Mesenchymal stem cell (in vitro differentiated cells and primary cell): ENCODE results near the gene RBM22.

Source experiments
- DNase-seq: peaks from one replicate; pipeline ENCODE4 v3.0.0-alpha.2; 2013
- H2AFZ ChIP-seq: one replicate; pipeline ENCODE4 v1.6.1; 2013; ENCODE audit warnings: low read depth, mild to moderate bottlenecking, control low read depth, inconsistent platforms, low read length, moderate library complexity
- H2AK5ac ChIP-seq: 2 replicates; pipeline ENCODE4 v1.6.1; 2013; ENCODE audit warnings: low read length, moderate library complexity, mild to moderate bottlenecking, inconsistent platforms; ENCODE audit not compliant: severe bottlenecking
- H2BK120ac ChIP-seq: one replicate; pipeline ENCODE4 v1.6.1; 2013; ENCODE audit warnings: low read depth, mild to moderate bottlenecking, inconsistent platforms, low read length, moderate library complexity
- H2BK12ac ChIP-seq, 2 experiments: one replicate each; pipeline ENCODE4 v1.6.1; 2013; ENCODE audit warnings: inconsistent platforms in 2 of 2, low read length in 2 of 2, mild to moderate bottlenecking in 2 of 2, moderate library complexity in 2 of 2, control low read depth in 1 of 2
- H2BK15ac ChIP-seq: one replicate; pipeline ENCODE4 v1.6.1; 2013; ENCODE audit warnings: mild to moderate bottlenecking, low read depth, inconsistent platforms; ENCODE audit not compliant: poor library complexity, severe bottlenecking
- H2BK5ac ChIP-seq: 2 replicates; pipeline ENCODE4 v1.6.1; 2013; ENCODE audit warnings: low read depth, mild to moderate bottlenecking, low read length, control low read depth, inconsistent platforms; ENCODE audit not compliant: poor library complexity, severe bottlenecking
- H3K14ac ChIP-seq, 2 experiments: one replicate each; pipeline ENCODE4 v1.6.1; 2013; ENCODE audit warnings: inconsistent platforms in 2 of 2, low read length in 2 of 2, control low read depth in 1 of 2, mild to moderate bottlenecking in 1 of 2, moderate library complexity in 1 of 2
- H3K18ac ChIP-seq, 2 experiments: one replicate each; pipeline ENCODE4 v1.6.1; 2013; ENCODE audit warnings: inconsistent platforms in 2 of 2, low read length in 2 of 2, control low read depth in 1 of 2, low read depth in 1 of 2, mild to moderate bottlenecking in 1 of 2
- H3K23ac ChIP-seq, 2 experiments: one replicate each; pipeline ENCODE4 v1.6.1; 2013; ENCODE audit warnings: inconsistent platforms in 2 of 2, low read length in 2 of 2, mild to moderate bottlenecking in 2 of 2, moderate library complexity in 2 of 2, control low read depth in 1 of 2
- H3K27ac ChIP-seq: 2 replicates; pipeline ENCODE4 v1.5.1; 2013; ENCODE audit warnings: mild to moderate bottlenecking, moderate library complexity, low read length, control low read depth, inconsistent platforms; ENCODE audit not compliant: poor library complexity, severe bottlenecking
- H3K27me3 ChIP-seq, 2 experiments: 2 replicates each; pipeline versions ENCODE4 v1.6.1 to v1.7.0; 2013; ENCODE audit warnings: low read length in 2 of 2, mild to moderate bottlenecking in 2 of 2, moderate library complexity in 2 of 2, control low read depth in 1 of 2, inconsistent platforms in 1 of 2; ENCODE audit not compliant: control insufficient read depth in 1 of 2, insufficient read depth in 1 of 2
- H3K36me3 ChIP-seq, 2 experiments: 2 replicates each; pipeline versions ENCODE4 v1.6.1 to v1.7.0; 2013; ENCODE audit warnings: low read length in 2 of 2, control low read depth in 1 of 2, inconsistent platforms in 1 of 2, low read depth in 1 of 2, mild to moderate bottlenecking in 1 of 2; ENCODE audit not compliant: insufficient read depth in 2 of 2, control insufficient read depth in 1 of 2
- H3K4ac ChIP-seq, 2 experiments: one replicate each; pipeline ENCODE4 v1.6.1; 2013; ENCODE audit warnings: inconsistent platforms in 2 of 2, low read length in 2 of 2, mild to moderate bottlenecking in 2 of 2, moderate library complexity in 2 of 2, control low read depth in 1 of 2, low read depth in 1 of 2
- H3K4me1 ChIP-seq: 2 replicates; pipeline ENCODE4 v1.6.1; 2013; ENCODE audit warnings: low read depth, low read length, control low read depth; ENCODE audit not compliant: control insufficient read depth, insufficient read depth
- H3K4me2 ChIP-seq: 2 replicates; pipeline ENCODE4 v1.6.1; 2013; ENCODE audit warnings: low read length, mild to moderate bottlenecking, inconsistent platforms; ENCODE audit not compliant: poor library complexity, severe bottlenecking
- H3K4me3 ChIP-seq, 2 experiments: 2 replicates each; pipeline versions ENCODE4 v1.5.1 to v1.7.0; 2013; ENCODE audit warnings: low read length in 2 of 2, mild to moderate bottlenecking in 2 of 2, control low read depth in 1 of 2, low read depth in 1 of 2; ENCODE audit not compliant: insufficient read depth in 1 of 2
- H3K79me1 ChIP-seq: replicated peaks from 2 replicates; pipeline ENCODE4 v1.6.1; 2013; ENCODE audit warnings: mild to moderate bottlenecking, control low read depth, low read length, inconsistent platforms; ENCODE audit not compliant: poor library complexity, severe bottlenecking
- H3K9ac ChIP-seq: 2 replicates; pipeline ENCODE4 v1.7.0; 2013; ENCODE audit warnings: mild to moderate bottlenecking, low read length, moderate library complexity
- H3K9me3 ChIP-seq: 2 replicates; pipeline ENCODE4 v1.7.0; 2013; ENCODE audit warnings: mild to moderate bottlenecking, low read length; ENCODE audit not compliant: control insufficient read depth
- H4K8ac ChIP-seq: one replicate; pipeline ENCODE4 v1.6.1; 2013; ENCODE audit warnings: inconsistent platforms, mild to moderate bottlenecking, low read length, moderate library complexity
- H4K91ac ChIP-seq: one replicate; pipeline ENCODE4 v1.6.1; 2013; ENCODE audit warnings: mild to moderate bottlenecking, low read length, inconsistent platforms
- WGBS: methylation state at CpG from one replicate; pipeline ENCODE4 v1.1.7; 2013; ENCODE audit warnings: mixed read lengths; 5-methylcytosine and 5-hydroxymethylcytosine counted together

Gene RBM22

GRCh38 chr5:150647275-150648251, 53.3 kb downstream of the RBM22 start:
- Histone ChIP-seq H2BK5ac (no peak overlapping the region), H3K4me1 (peaks cover 29% of the 10 kb centered on the region), H3K27me3 (no peaks in the 10 kb centered on the region), H3K27ac (no peak overlapping the region), H3K9ac (no peak overlapping the region), H3K36me3 (peaks cover 10 to 47% of the 10 kb centered on the region in 2 experiments), H3K9me3 (no peaks in the 10 kb centered on the region), H2BK12ac (no peak overlapping the region), H2BK120ac (no peak overlapping the region), H3K14ac (no peak overlapping the region), H4K8ac (peak overlapping the region; percentile 16), H2BK15ac (no peak overlapping the region), H4K91ac (no peak overlapping the region), H3K79me1 (peaks cover 6% of the 10 kb centered on the region), H3K18ac (no peak overlapping the region), H2AFZ (no peak overlapping the region), H3K4ac (no peak overlapping the region), H3K23ac (no peak overlapping the region), H3K4me2 (no peak overlapping the region), H3K4me3 (no peak overlapping the region), H2AK5ac (no peak overlapping the region)
- DNase-seq = no peak
- 92% methylated on average over 25 of the region's 25 CpGs for WGBS

- Histone ChIP-seq H3K79me1 (peaks cover 6% of the 10 kb centered on the region), H2AK5ac (peak overlapping the region; percentile 90), H3K4me3 (no peak overlapping the region), H3K27ac (peak overlapping the region; percentile 28), H3K4ac (peak overlapping the region; percentile 13 to 40), H3K9ac (no peak overlapping the region), H2BK5ac (no peak overlapping the region), H2BK120ac (peak overlapping the region; percentile 27), H2BK12ac (peak overlapping the region in 1 of 2 experiments; percentile 90), H3K23ac (no peak overlapping the region), H3K18ac (peak overlapping the region; percentile 3 to 34), H4K8ac (no peak overlapping the region), H3K4me2 (no peak overlapping the region), H3K36me3 (peaks cover 6 to 26% of the 10 kb centered on the region in 2 experiments), H4K91ac (no peak overlapping the region), H3K9me3 (no peaks in the 10 kb centered on the region), H3K4me1 (peaks cover 39% of the 10 kb centered on the region), H2AFZ (no peak overlapping the region), H3K27me3 (no peaks in the 10 kb centered on the region), H3K14ac (no peak overlapping the region), H2BK15ac (peak overlapping the region; percentile 77)
- peak; percentile 87 for DNase-seq
- WGBS = 56% methylated on average over 3 of the region's 4 CpGs
Observed at GRCh38 chr5:150645070-150645700, 55.7 kb downstream of the RBM22 start.

- Histone ChIP-seq H3K27ac (peak overlapping the region; percentile 28), H3K14ac (no peak overlapping the region), H3K79me1 (peaks cover 4% of the 10 kb centered on the region), H3K9me3 (no peaks in the 10 kb centered on the region), H3K4ac (peak overlapping the region; percentile 61 to 62), H2BK15ac (peak overlapping the region; percentile 66), H2AFZ (no peak overlapping the region), H3K36me3 (peaks cover 6 to 19% of the 10 kb centered on the region in 2 experiments), H4K8ac (peak overlapping the region; percentile 66), H4K91ac (peak overlapping the region; percentile 76), H3K4me1 (peaks cover 44% of the 10 kb centered on the region), H3K23ac (no peak overlapping the region), H2BK5ac (no peak overlapping the region), H2BK120ac (no peak overlapping the region), H3K27me3 (no peaks in the 10 kb centered on the region), H3K18ac (peak overlapping the region; percentile 24 to 34), H2BK12ac (peak overlapping the region; percentile 90 to 95), H2AK5ac (peak overlapping the region; percentile 90), H3K4me3 (no peak overlapping the region), H3K9ac (no peak overlapping the region), H3K4me2 (no peak overlapping the region)
- DNase-seq = peak; percentile 45
- 71% methylated on average over 2 of the region's 2 CpGs for WGBS
Observed at GRCh38 chr5:150644514-150644913, 56.3 kb downstream of the RBM22 start.

- no peak overlapping the region for H2BK120ac ChIP-seq
- H3K27ac ChIP-seq = no peak overlapping the region
- H2BK5ac ChIP-seq = no peak overlapping the region
- peaks cover 4% of the 10 kb centered on the region for H3K79me1 ChIP-seq
- H3K4ac ChIP-seq = peak overlapping the region; percentile 61 to 62
- peaks cover 6 to 14% of the 10 kb centered on the region in 2 experiments for H3K36me3 ChIP-seq
- no peak overlapping the region for H3K9ac ChIP-seq
- peak overlapping the region; percentile 76 for H4K91ac ChIP-seq
- H3K9me3 ChIP-seq = no peaks in the 10 kb centered on the region
- no peak overlapping the region for H3K23ac ChIP-seq
- H4K8ac ChIP-seq = peak overlapping the region; percentile 66
- no peak overlapping the region for H3K14ac ChIP-seq
- H3K4me2 ChIP-seq = no peak overlapping the region
- peaks cover 48% of the 10 kb centered on the region for H3K4me1 ChIP-seq
- no peaks in the 10 kb centered on the region for H3K27me3 ChIP-seq
- no peak overlapping the region for H2AFZ ChIP-seq
- H2AK5ac ChIP-seq = peak overlapping the region; percentile 90
- H2BK15ac ChIP-seq = peak overlapping the region; percentile 66
- no peak overlapping the region for H3K4me3 ChIP-seq
- peak overlapping the region; percentile 34 to 90 for H2BK12ac ChIP-seq
- DNase-seq = no peak
- H3K18ac ChIP-seq = peak overlapping the region; percentile 24 to 34
- 50% methylated on average over 5 of the region's 5 CpGs for WGBS
Observed at GRCh38 chr5:150644058-150644457, 56.8 kb downstream of the RBM22 start.
